HT1080 (cell line): ENCODE results near the gene KHDC1. TPM values are rescaled to one million over a fixed set of nuclear protein-coding genes. Genes with fewer than 3 reads are reported as not detected.
A peak's percentile ranks its signal among the peaks of the same experiment; 100 is the strongest.
"Not testable (repeated sequence)": the region's sequence is repeated elsewhere in the genome, so short reads cannot be mapped to it uniquely, and the experiment has no call there.

Experiments
- DNase-seq: peaks from one replicate; pipeline ENCODE4 v3.0.0-alpha.2; 2015; ENCODE audit warnings: low read depth
- total RNA-seq: library from RNA; depleted of rRNA; stranded (reverse); fragments of >200 nt; shearing (Covaris generic); gene quantifications from 2 replicates; pipeline ENCODE4 v1.2.3, GENCODE V29; 2014

Gene KHDC1
- total RNA-seq, 1 experiment from 2014 or later: 4.2 TPM

DNA sequence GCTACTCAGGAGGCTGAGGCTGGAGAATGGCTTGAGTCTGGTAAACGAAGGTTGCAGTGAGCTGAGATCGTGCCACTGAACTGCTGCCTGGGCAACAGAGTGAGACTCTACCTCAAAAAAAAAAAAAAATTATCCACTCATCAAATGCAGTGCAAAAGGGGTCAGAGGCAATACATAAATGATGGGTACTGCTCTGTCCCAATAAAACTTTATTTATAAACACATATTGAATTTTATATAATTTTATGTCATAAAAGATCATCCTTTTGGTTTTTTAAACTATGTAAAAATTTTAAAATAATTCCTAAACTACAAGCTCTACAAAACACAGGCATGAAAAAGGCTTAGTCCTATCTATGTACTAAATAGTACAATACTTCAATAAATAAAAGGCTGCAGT, 10.3 kb downstream of the KHDC1 start:
- no peak for DNase-seq

DNA sequence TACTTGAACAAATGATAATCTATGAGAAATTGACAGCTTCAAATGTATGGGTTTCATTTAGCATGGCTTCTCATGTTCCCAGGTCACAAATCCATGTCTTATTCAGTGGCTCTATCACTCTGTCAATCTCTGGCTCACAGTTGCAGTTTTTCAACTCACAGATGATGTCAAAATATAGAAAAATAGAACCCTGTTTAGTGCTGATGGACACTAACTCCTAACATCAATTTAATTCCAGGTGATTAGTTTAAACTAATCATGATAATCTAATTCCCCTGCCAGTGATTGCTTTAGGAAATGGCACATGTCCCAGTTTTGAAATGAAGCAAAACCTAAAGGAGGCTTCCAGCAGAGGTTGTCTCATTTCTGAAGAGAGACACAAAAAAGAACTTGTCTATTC, 13.0 kb downstream of the KHDC1 start:
- DNase-seq: no peak

DNA sequence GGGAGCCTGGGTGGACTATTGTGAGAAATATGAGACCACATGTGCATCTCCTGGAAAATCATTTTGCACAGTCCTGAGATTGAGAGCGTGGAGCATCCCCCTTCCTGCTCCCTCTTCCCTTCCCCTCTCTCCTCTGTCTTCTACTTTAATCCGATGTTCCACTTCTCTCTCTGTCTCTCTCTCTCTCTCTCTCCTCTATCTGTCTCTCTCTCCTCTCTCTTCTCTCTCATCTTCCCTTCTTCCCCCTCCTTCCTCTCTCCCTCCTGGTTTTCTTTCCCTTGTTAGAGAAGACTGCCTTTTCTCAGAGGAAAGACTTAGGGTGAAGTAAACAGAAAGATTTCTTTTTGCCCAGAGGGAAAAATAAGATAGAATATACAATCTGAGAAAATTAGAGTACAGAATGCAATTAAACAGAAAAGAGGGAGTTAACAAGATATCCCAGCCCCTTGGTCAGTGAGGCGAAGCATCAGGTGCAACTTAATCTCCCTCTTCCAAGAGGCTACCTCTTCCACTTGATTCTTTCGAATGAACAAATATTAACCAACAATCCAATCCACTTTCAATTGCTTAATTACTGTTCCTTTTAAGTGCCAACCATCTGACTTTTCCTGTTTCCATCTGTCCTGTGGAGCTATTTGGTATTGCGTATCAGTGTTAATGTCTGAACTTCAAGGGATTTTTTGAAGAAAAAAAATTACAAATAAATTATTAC, 14.6 kb downstream of the KHDC1 start:
- no peak for DNase-seq

DNA sequence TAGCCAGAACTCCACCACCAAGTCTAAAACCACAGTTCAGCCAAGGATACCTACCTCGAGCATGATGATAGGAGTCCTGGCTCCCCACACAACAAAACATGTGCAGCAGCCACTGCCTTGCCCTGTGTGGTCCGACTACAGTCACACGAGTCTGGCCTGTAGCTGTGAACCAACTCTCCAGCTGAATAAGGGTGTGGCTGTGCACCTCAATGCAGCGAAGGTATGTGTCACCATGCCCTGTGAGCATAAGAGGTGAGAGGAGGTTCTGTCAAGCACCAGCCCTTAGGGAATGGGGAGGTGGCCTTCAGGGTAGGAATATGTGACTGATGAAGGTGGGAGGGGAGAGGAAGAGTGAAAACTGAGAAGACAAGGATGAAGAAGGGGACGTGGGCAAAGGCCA, 21.0 kb downstream of the KHDC1 start:
- DNase-seq: no peak

DNA sequence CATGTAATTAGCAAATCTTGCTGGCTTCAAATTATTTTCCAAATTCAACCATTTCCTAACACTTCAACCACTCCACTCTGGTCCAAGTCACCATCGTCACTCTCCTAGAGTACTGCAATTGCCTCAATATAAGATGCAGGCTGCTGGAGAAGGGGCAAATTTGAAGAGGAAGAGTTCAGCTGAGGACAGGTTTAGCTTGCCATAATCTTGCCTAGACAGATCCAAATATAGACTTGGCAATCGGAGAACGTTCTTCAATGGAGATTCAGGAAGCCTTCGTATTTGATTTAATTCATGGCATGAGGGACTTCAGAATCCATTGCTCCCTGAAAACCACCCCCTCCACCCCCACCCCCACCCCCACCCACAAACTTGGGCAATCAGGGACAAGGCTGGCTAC, 22.3 kb downstream of the KHDC1 start:
- DNase-seq: no peak

DNA sequence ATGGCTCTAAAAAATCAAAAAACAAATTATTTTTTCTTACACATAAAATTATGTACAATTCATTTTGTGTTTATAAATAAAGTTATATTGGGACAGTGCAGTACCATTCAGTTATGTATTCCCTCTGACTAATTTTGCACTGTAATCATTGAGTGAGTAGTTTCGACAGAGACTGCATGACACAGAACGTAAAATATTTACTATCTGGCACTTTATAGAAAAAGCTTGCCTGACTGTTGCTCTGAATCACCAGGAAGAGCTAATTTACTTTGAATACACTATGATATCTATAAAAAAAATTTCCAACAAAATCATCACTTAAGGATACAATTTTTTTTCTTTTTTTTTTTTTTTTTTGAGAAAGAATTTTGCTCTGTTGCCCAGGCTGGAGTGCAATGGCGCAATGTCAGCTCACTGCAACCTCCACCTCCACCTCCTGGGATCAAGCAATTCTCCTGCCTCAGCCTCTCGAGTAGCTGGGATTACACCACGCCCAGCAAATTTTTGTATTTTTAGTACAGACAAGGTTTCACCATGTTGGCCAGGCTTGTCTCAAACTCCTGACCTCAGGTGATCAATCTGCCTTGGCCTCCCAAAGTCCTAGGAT, 26.7 kb downstream of the KHDC1 start:
- peak; percentile 63 for DNase-seq

DNA sequence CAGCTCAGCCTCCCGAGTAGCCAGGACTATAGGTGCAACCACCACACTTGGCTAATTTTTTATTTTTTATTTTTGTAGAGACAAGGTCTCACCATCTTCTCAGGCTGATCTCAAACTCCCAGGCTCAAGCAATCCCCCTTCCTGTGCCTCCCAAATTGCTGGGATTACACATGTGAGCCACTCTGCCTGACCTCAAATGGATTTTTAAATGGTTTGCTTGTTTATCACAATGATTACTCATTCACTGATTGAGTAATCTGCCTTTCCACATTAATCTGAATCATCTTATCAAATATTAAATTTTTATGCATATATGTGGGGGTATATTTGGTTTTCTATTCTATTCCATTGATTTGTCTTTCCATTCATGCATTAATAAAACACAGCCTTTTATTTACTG, 28.3 kb downstream of the KHDC1 start:
- DNase-seq: peak; percentile 39

DNA sequence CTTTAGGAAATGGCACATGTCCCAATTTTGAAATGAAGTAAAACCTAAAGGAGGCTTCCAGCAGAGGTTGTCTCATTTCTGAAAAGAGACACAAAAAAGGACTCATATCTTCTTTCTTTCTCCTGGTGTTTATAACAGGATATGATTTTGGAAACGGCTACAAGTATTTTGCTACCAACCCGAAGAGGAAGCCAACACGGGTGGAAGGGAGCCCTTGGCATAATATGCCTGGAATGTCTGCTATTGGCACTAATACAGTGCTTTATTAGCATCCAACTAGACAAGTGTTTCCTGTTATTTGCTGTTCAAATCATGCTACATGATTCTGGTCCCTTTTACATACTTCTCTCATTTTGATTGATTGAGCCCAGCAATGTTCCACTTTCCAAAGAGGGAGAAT, 29.0 kb downstream of the KHDC1 start:
- not testable (repeated sequence) for DNase-seq

DNA sequence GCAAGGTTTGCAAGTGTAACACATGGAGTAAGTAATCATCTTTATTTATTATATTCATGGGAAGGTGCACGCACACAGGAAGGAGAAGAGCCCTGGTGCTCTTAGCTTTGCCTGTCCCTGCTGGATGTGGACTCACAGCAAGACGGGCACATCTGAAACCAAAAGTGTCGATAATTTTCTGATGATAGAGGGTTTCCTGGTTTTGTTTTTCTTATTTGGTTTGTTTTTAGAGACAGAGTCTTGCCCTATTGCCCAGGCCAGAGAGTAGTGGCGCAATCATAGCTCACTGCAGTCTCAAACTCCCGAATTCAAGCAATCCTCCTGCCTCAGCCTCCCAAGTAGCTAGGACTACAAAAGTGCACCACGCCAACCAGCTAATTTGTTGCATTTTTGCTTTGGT, 29.9 kb downstream of the KHDC1 start:
- DNase-seq: no peak

DNA sequence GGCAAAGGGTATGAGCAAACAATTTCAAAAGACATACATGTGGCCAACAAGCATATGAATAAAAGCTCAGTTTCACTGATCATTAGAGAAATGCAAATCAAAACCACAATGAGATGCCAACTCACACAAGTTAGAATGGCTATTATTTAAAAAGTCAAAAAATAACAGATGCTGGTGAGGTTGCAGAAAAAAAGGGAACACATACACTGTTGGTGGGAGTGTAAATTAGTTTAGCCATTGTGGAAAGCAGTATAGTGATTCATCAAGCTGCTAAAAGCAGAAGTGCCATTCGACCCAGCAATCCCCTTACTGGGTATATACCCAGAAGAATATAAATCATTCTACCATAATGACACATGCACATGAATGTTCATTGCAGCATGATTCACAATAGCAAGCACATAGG, 31.0 kb downstream of the KHDC1 start:
- DNase-seq: no peak

DNA sequence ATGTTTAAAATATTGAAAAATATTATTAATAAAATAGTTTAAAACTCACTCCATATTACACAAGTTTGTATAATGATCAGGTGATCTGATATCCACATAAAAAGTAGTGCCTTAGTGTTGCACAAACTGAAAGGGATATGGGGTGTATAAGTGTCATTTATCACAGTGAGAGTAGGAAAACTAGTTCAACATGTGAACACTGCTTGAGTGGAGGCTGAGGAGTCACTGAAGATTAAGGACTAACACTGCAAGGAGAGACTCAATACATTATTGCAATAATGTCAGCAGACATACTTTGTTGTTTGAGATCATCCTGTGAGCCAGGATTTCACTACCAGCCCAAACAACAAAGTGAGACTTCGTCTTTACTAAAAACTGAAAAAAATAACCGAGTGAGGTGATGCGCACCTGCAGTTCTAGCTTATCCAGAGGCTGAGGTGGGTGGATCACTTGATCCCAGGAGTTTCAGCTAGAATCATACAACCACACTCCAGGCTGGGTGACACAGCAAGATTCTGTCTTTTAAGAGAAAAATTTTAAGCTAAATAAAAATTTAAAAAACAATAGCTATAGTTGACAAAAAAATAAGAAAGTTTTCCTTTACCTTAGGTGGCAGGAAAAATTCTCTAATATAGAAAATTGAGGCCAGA, 35.3 kb downstream of the KHDC1 start:
- no peak for DNase-seq

DNA sequence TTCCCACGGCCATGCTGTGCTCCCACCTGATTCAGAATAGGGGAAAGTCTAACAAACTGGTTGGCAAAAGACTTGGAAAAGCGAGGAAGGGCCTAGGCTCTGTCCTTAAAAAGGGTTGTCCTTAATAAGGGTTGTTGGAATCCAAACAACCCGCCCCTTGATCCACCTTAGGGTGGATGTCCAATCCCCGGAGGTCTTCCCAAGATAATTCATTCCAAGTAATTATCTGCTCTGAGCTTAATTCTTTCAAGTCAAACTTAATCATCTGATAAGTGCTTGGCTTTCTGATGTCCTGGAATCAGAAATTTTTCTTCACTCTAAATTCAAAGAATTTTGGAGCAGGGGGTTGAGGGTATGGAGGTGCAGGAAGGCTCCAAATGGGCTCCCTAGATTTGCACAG, 37.6 kb downstream of the KHDC1 start, which contains the start of gene KHDC1L:
TSS of gene KHDC1L (minus strand) at position 101 of the 400 bp plus-strand sequence. CDS start at position 13, 88 bp downstream.
- DNase-seq: no peak

DNA sequence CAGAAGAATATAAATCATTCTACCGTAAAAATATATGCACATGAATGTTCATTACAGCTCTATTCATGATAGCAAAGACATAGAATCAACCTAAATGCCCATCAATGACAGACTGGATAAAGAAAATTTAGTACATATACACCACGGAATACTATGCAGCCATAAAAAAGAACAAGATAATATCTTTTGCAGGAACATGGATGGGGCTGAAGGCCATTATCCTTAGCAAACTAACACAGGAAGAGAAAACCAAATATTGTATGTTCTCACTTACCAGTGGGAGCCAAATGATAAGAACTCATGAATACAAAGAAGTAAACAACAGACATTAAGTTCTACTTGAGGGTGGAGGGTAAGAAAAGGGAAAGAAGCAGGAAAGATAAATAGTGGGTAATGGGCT, 46.1 kb downstream of the KHDC1 start:
- DNase-seq: no peak

DNA sequence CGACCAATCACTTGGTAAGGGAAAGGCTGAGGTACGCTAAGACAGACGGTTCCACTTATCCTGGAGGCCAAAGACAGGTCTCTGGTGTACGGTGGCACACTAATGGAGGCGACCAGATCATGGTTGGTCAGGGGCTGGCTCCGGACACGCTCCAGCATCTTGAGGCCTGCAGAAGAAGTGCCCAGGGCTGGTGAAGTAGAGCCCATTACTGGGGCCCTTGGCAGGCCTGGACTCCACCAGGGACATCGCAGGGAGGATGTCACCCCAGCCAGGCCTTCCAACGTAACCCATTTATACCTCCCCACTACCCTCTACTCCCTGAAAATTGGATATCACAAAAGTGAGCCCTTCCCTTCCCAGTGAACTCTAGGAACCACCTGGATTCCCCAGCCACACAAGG, 53.9 kb downstream of the KHDC1 start:
- DNase-seq: no peak

DNA sequence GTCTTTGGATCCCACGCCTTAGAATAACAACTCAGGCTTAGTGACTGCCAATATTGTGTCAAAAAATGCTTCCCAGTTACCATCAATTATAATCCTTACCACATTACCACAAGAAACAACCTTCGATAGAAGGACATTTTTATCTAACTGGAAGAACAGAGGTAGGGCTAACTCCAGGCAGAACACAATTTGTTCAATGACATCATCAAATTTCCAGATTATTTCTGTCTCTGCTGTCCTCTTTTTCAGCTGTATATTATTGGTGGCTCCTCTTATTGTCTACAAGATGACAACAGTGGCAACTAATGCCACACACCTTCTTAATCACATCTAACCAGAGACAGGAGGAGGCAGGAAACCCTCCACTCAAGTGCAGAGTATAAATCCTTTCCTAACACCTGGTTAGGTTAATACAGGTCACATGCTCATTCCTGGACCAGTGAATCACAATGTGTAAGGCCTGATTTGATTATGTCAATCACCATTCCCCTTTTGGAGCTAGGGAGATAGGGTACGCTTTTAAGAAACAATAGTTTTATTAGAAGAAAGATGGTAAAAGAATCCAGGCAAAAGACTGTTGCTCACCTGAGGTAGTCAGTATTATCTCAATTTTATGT, 55.7 kb downstream of the KHDC1 start:
- no peak for DNase-seq

DNA sequence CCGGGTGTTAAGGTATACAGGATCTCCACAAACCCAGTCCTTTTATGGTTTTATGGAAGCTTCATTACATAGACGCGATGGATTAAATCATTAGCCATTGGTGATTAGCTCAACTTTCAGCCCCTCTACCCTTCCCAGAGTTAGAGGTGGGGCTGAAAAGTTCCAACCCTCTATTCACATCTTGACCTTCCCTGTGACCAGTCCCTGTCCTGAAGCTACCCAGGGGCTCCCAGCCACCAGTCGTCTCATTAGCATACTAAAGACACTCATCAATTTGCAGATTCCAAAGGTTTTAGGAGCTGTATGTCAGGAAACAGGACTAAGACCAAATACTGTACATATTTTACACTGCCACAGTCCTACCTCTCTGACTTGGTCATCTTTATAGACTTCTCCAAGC, 58.7 kb downstream of the KHDC1 start:
- no peak for DNase-seq

DNA sequence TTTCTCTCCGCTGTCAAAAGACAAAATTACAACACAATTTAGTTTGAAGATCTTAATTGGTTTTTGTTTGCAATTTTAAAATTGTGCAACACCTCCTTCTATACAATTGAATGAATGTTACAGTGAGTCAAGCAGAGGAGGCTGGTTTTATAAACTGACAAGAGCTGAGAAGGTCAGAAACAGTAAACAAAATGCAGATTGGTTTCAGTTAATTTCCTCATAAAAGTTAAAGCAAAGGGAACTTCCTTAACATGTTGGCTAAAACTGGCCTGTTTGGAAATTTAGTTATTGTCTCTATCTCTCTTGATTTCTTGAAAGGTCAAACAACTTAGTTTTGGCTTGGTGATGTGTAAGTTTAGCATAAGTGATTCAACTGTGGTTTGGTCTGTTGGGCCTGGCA, 59.9 kb downstream of the KHDC1 start:
- DNase-seq: no peak

DNA sequence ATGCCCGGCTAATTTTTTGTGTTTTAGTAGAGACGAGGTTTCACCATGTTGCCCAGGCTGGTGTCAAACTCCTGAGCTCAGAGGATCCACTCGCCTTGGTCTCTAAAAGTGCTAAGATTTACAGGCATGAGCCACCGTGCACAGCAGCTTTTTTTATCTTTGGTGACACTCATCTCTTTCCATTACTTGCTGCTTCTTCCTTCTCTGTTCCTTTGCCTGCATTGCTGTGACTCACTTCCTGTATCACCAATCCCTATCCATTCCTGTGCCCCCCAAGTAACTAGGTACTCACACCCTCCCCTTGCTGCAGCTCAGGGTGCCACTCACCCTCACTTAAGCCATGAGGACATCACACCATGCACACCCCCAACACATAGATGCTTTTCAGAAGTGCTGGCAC, 62.3 kb downstream of the KHDC1 start:
- peak; percentile 72 for DNase-seq

DNA sequence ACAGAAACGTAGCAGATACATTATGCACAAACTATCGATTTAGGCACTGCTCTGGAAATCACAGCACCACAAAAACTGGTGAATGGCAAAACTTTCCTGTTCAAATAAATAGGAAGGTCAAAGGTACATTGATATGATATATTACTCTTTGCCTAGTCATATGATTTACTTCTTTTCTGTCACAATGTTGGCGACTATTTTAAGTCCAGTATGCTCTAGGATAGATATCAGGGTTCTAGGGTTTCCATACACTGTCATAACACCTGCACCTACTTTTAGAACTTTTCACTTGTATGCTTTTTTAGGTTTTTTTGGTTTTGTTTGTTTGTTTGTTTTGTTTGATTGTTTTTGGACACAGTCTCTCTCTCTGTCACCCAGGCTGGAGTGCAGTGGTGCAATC, 62.7 kb downstream of the KHDC1 start:
- DNase-seq: no peak

DNA sequence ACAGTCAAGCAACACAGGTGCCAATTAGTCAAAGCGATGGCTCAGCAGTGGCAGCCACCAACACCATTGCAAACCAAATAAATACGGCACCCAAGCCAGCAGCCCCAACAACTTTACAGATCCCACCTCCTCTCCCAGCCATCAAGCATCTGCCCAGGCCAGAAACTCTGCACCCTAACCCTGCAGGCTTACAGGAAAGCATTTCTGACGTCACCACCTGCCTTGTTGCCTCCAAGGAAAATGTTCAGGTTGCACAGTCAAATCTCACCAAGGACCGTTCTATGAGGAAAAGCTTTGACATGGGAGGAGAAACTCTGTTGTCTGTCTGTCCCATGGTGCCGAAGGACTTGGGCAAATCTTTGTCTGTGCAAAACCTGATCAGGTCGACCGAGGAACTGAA, 68.3 kb downstream of the KHDC1 start:
- DNase-seq: no peak

DNA sequence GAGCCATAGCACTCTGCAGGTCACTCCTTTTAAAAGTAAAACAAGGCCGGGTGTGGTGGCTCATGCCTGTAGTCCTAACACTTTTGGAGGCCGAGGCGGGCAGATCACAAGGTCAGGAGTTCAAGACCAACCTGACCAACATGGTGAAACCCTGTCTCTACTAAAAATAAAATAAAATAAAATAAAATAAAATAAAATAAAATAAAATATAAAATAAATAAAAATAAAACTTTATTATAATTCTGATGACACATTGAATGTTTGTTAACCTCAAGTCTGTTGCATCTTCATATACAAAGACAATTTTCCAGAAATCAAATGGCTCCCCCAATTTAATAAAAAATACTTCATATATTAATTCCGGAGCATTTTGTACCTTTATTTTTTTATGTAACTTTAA, 69.7 kb downstream of the KHDC1 start:
- not testable (repeated sequence) for DNase-seq
